SU-DHL-6 (cell line): ENCODE measurements around the gene TOP1.

Experiments used
- H2AFZ ChIP-seq: fragments of 200-600 bp; sonication (generic); 2 replicates; pipeline ENCODE4 v1.6.1; 2014; ENCODE audit warnings: low read depth, mild to moderate bottlenecking, moderate library complexity, mixed read lengths, antibody characterized with exemption, low read length; ENCODE audit not compliant: severe bottlenecking
- H3F3A ChIP-seq: fragments of 200-600 bp; shearing (Covaris generic); 2 replicates; pipeline ENCODE4 v1.6.0; 2016; ENCODE audit warnings: antibody characterized with exemption, mild to moderate bottlenecking; ENCODE audit not compliant: insufficient read depth
- H3K27ac ChIP-seq: fragments of 200-600 bp; sonication (generic); 2 replicates; pipeline ENCODE4 v1.5.1; 2016; ENCODE audit warnings: low read depth, mild to moderate bottlenecking, low read length, moderate library complexity, mixed read lengths
- H3K27me3 ChIP-seq: fragments of 200-600 bp; sonication (generic), shearing (Covaris generic); 2 replicates; pipeline ENCODE4 v1.6.0; 2014; ENCODE audit warnings: mild to moderate bottlenecking, low read length
- H3K36me3 ChIP-seq: fragments of 200-600 bp; sonication (generic); 2 replicates; pipeline ENCODE4 v1.6.1; 2014; ENCODE audit warnings: mild to moderate bottlenecking, low read length, mixed read lengths
- H3K4me2 ChIP-seq: fragments of 300-600, 200-600 bp; shearing (Covaris generic), sonication (generic); 2 replicates; pipeline ENCODE4 v1.6.0; 2014; ENCODE audit warnings: low read length, low read depth, mild to moderate bottlenecking; ENCODE audit not compliant: poor library complexity, severe bottlenecking
- H3K4me3 ChIP-seq: fragments of 200-600 bp; sonication (generic); 2 replicates; pipeline ENCODE4 v1.5.1; 2014; ENCODE audit warnings: antibody characterized with exemption, low read length, mild to moderate bottlenecking, mixed read lengths; ENCODE audit not compliant: insufficient read depth, poor library complexity, severe bottlenecking
- H3K79me2 ChIP-seq: fragments of 200-600 bp; sonication (generic); 2 replicates; pipeline ENCODE4 v1.6.1; 2014; ENCODE audit warnings: mild to moderate bottlenecking, low read length, moderate library complexity; ENCODE audit not compliant: insufficient read depth
- H3K9ac ChIP-seq: fragments of 200-600 bp; sonication (generic); 2 replicates; pipeline ENCODE4 v1.7.0; 2014; ENCODE audit warnings: mild to moderate bottlenecking, low read length
- H3K9me2 ChIP-seq: fragments of 200-600 bp; sonication (generic); replicated peaks from 2 replicates; pipeline ENCODE4 v1.6.1; 2014; ENCODE audit warnings: low read length; ENCODE audit not compliant: insufficient read depth
- H3K9me3 ChIP-seq: fragments of 200-600 bp; sonication (generic); 2 replicates; pipeline ENCODE4 v1.6.1; 2014; ENCODE audit warnings: low read length, mixed read lengths; ENCODE audit not compliant: insufficient read depth
- H4K20me1 ChIP-seq: fragments of 200-600 bp; sonication (generic); 2 replicates; pipeline ENCODE4 v1.6.1; 2014; ENCODE audit warnings: low read depth, mild to moderate bottlenecking, antibody characterized with exemption, low read length, moderate library complexity, mixed read lengths
- EZH2phosphoT487 ChIP-seq: fragments of 200-600 bp; sonication (generic), shearing (Covaris generic); conservative IDR thresholded peaks from 2 replicates; pipeline ENCODE4 v1.6.1; 2018; ENCODE audit warnings: mild to moderate bottlenecking, antibody characterized with exemption, low read length, moderate library complexity, mixed read lengths
- TF ChIP-seq, protein P1 (sequence below): fragments of 200-600 bp; sonication (generic); IDR thresholded peaks from one replicate; pipeline ENCODE4 v1.5.1; 2017; ENCODE audit warnings: antibody characterized with exemption, mild to moderate bottlenecking, low read length, moderate library complexity; ENCODE audit not compliant: insufficient read depth, poor library complexity, severe bottlenecking

The TOP1 gene

DNA sequence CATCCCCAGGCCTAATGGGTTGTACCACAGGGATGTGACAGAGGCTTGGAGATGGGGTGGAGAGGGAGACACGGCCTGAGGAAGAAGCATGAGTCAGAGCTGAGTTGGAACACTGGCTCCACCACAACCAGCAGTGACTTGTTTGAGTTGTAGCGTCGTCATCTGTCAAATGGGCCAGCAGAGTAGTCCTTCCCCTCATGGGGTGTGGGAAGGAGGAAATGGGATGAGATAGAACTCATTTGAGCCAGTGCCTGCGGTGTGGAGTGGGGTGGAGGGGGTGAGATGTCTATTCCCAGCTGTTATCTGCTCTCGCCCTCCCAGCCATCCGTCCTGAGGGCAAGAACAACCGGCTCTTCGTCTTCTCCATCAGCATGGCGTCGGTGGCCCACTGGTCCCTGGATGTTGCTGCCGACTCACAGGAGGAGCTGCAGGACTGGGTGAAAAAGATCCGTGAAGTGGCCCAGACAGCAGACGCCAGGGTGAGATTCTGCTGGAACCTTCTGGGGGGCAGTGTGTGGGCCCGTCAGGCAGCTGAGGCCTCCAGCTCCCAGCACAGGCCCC lies 141.2 kb downstream of the TOP1 start:
- no peaks in the 10 kb centered on the region for H3K27me3 ChIP-seq
- H2AFZ ChIP-seq, result no peak overlapping the region
- H3K4me2 ChIP-seq, result no peak overlapping the region
- no peaks in the 10 kb centered on the region for H3K36me3 ChIP-seq
- H3F3A ChIP-seq, result no peaks in the 10 kb centered on the region
- H4K20me1 ChIP-seq, result no peaks in the 10 kb centered on the region
- no peaks in the 10 kb centered on the region for H3K79me2 ChIP-seq
- no peak overlapping the region for H3K4me3 ChIP-seq
- no peak overlapping the region for H3K27ac ChIP-seq
- TF ChIP-seq EZH2phosphoT487, result no peak
- TF ChIP-seq, protein P1, sequence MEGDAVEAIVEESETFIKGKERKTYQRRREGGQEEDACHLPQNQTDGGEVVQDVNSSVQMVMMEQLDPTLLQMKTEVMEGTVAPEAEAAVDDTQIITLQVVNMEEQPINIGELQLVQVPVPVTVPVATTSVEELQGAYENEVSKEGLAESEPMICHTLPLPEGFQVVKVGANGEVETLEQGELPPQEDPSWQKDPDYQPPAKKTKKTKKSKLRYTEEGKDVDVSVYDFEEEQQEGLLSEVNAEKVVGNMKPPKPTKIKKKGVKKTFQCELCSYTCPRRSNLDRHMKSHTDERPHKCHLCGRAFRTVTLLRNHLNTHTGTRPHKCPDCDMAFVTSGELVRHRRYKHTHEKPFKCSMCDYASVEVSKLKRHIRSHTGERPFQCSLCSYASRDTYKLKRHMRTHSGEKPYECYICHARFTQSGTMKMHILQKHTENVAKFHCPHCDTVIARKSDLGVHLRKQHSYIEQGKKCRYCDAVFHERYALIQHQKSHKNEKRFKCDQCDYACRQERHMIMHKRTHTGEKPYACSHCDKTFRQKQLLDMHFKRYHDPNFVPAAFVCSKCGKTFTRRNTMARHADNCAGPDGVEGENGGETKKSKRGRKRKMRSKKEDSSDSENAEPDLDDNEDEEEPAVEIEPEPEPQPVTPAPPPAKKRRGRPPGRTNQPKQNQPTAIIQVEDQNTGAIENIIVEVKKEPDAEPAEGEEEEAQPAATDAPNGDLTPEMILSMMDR, result no peak
- H3K9me3 ChIP-seq, result no peaks in the 10 kb centered on the region
- H3K9me2 ChIP-seq, result no peaks in the 10 kb centered on the region
- no peak overlapping the region for H3K9ac ChIP-seq

DNA sequence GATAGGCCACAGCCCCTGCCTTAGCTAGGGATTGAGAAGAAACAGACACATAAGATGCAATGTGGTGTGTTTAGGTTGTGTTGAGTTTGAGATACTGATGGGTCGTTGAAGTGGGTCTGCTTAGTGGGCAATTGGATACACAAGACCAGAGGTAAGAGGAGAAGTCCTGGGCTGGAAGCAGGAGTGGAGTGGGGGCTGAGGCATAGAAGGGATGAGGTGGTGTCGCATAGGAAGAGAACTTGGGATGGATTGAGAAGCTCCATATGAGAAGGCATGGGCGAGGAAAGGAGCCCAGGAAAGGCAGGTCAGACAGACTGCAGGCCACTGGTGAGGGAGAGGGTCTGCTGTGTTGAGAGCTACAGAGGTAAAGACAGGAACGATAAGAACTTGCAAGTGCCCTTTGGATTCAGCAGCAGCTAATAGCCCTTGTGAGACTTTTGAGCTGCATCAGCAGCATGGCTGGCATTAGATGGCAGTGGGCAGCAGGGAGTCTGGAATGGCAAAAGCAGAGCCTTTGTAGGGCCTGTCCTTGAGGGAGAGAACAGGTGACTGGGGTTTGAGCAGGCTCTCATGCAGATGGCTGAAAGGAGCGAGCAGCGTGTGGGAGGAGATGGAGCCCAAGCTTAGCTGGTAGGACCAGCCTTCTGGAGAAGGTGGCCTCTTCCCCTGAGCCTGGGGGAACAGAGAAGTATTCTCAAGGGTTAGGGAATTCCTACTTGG lies 141.9 kb downstream of the TOP1 start:
- H3K9me3 ChIP-seq, result no peaks in the 10 kb centered on the region
- H3K4me3 ChIP-seq, result no peak overlapping the region
- H3K9me2 ChIP-seq, result no peaks in the 10 kb centered on the region
- H3K27ac ChIP-seq, result no peak overlapping the region
- TF ChIP-seq, protein P1, result no peak
- no peak for TF ChIP-seq EZH2phosphoT487
- no peak overlapping the region for H3K4me2 ChIP-seq
- no peak overlapping the region for H3K9ac ChIP-seq
- H3F3A ChIP-seq, result no peaks in the 10 kb centered on the region
- H2AFZ ChIP-seq, result no peak overlapping the region
- H3K79me2 ChIP-seq, result no peaks in the 10 kb centered on the region
- H4K20me1 ChIP-seq, result no peaks in the 10 kb centered on the region
- no peaks in the 10 kb centered on the region for H3K27me3 ChIP-seq
- no peaks in the 10 kb centered on the region for H3K36me3 ChIP-seq

DNA sequence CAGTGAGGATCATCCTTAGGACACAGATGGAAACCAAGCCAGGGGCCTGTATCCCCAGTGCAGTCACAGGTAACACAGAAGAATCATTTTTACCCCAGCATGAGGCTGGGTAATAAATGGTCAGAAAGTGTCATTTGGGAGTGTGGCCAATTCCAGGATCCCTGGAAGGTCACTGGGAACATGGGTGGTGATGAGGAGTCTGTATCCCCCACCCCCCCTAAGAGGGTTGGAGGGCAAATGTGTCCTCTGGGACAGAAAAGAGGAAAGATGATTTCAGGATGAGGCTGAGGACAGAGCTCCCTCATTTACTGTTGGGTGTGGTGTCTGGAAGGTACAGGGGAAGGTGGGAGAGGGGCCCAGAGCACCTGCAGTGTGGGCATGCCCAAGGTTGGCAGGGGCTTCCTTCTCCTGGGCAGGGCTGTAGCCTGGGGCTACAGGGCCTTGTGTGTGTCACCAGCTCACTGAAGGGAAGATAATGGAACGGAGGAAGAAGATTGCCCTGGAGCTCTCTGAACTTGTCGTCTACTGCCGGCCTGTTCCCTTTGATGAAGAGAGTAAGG lies 143.2 kb downstream of the TOP1 start:
- Histone ChIP-seq H3K9me3 (no peaks in the 10 kb centered on the region), H3K27ac (no peak overlapping the region), H3K27me3 (no peaks in the 10 kb centered on the region), H3K4me2 (no peak overlapping the region), H3K9ac (no peak overlapping the region), H4K20me1 (no peaks in the 10 kb centered on the region), H2AFZ (no peak overlapping the region), H3K4me3 (no peak overlapping the region), H3K79me2 (no peaks in the 10 kb centered on the region), H3K9me2 (no peaks in the 10 kb centered on the region), H3F3A (no peaks in the 10 kb centered on the region), H3K36me3 (no peaks in the 10 kb centered on the region)
- TF ChIP-seq EZH2phosphoT487, result no peak
- TF ChIP-seq, protein P1, result no peak
